Chondrocyte (in vitro differentiated cells): ENCODE data around the gene ZNF598. TPM values are rescaled to one million over a fixed set of nuclear protein-coding genes. Genes with fewer than 3 reads are reported as not detected.

Experiments used
- DNase-seq: peaks from one replicate; pipeline ENCODE4 v3.0.0; 2021; ENCODE audit warnings: mixed read lengths, low spot score
- H3K27ac Mint-ChIP-seq: one replicate; pipeline ENCODE4 v1.8.0; 2021; ENCODE audit warnings: mild to moderate bottlenecking, moderate library complexity, mixed read lengths; ENCODE audit not compliant: unreplicated experiment
- H3K27me3 Mint-ChIP-seq: 2 replicates; pipeline ENCODE4 v1.8.0; 2021; ENCODE audit warnings: low read depth, mixed read lengths
- H3K36me3 Mint-ChIP-seq: 2 replicates; pipeline ENCODE4 v1.8.0; 2021; ENCODE audit warnings: low read depth, mixed read lengths
- H3K4me1 Mint-ChIP-seq: 2 replicates; pipeline ENCODE4 v1.8.0; 2021; ENCODE audit warnings: low read depth, mild to moderate bottlenecking, mixed read lengths
- H3K4me3 Mint-ChIP-seq: one replicate; pipeline ENCODE4 v1.8.0; 2021; ENCODE audit warnings: mild to moderate bottlenecking, moderate library complexity, mixed read lengths; ENCODE audit not compliant: unreplicated experiment
- H3K9me3 Mint-ChIP-seq: 2 replicates; pipeline ENCODE4 v1.8.0; 2021; ENCODE audit warnings: low read depth, mixed read lengths
- CTCF ChIP-seq: fragments of 200-600 bp; sonication (generic); IDR thresholded peaks from 2 replicates; pipeline ENCODE4 v1.5.0; 2021; ENCODE audit warnings: antibody characterized with exemption, mild to moderate bottlenecking, moderate library complexity
- total RNA-seq: library from RNA; stranded (reverse); gene quantifications from 3 replicates; pipeline ENCODE4 v1.2.1, GENCODE V29; 2021

ZNF598 gene
- total RNA-seq, 1 donor from 2014 or later = 41.7 TPM

- no peaks in the 10 kb centered on the region for H3K36me3 Mint-ChIP-seq
- no peak overlapping the region for H3K4me3 Mint-ChIP-seq
- H3K27me3 Mint-ChIP-seq = peaks cover 9% of the 10 kb centered on the region
- no peaks in the 10 kb centered on the region for H3K9me3 Mint-ChIP-seq
- peaks cover 37% of the 10 kb centered on the region for H3K4me1 Mint-ChIP-seq
- no peak for TF ChIP-seq CTCF
- no peak for DNase-seq
- H3K27ac Mint-ChIP-seq = no peak overlapping the region
Measured at GRCh38 chr16:2025251-2025650, 15.6 kb upstream of the ZNF598 start.

GRCh38 chr16:2024032-2024420 is 14.4 kb upstream of the ZNF598 start:
- Mint-ChIP-seq H3K27me3 (peaks cover 10% of the 10 kb centered on the region), H3K4me1 (peaks cover 37% of the 10 kb centered on the region), H3K36me3 (no peaks in the 10 kb centered on the region), H3K4me3 (no peak overlapping the region), H3K27ac (peak overlapping the region; percentile 17), H3K9me3 (no peaks in the 10 kb centered on the region)
- no peak for TF ChIP-seq CTCF
- DNase-seq = no peak

- no peaks in the 10 kb centered on the region for H3K36me3 Mint-ChIP-seq
- peaks cover 31% of the 10 kb centered on the region for H3K4me1 Mint-ChIP-seq
- H3K4me3 Mint-ChIP-seq = peak overlapping the region; percentile 71
- no peaks in the 10 kb centered on the region for H3K9me3 Mint-ChIP-seq
- DNase-seq = no peak
- H3K27me3 Mint-ChIP-seq = peaks cover 13% of the 10 kb centered on the region
- peak overlapping the region; percentile 45 for H3K27ac Mint-ChIP-seq
- peak; percentile 98 for TF ChIP-seq CTCF
Measured at GRCh38 chr16:2023092-2024031, 13.7 kb upstream of the ZNF598 start.

- Mint-ChIP-seq H3K27me3 (peaks cover 13% of the 10 kb centered on the region), H3K4me1 (peaks cover 25% of the 10 kb centered on the region), H3K36me3 (no peaks in the 10 kb centered on the region), H3K9me3 (no peaks in the 10 kb centered on the region), H3K27ac (peak overlapping the region; percentile 41), H3K4me3 (peak overlapping the region; percentile 71)
- TF ChIP-seq CTCF = no peak
- DNase-seq = no peak
Measured at GRCh38 chr16:2022723-2023091, 13.1 kb upstream of the ZNF598 start.

- Mint-ChIP-seq H3K9me3 (no peaks in the 10 kb centered on the region), H3K4me3 (peak overlapping the region; percentile 46), H3K4me1 (peaks cover 19% of the 10 kb centered on the region), H3K36me3 (no peaks in the 10 kb centered on the region), H3K27ac (no peak overlapping the region), H3K27me3 (peaks cover 13% of the 10 kb centered on the region)
- TF ChIP-seq CTCF = no peak
- no peak for DNase-seq
Measured at GRCh38 chr16:2019921-2020831, 10.6 kb upstream of the ZNF598 start.
